HL-60/S4 treated with retinoic acid at 250 ng/mL for 4 days and 3 days (cell line): Measurements from ENCODE around the gene EPB41.

ENCODE experiments used
- in situ Hi-C: fragments of 300-500 bp; cut with MboI; formaldehyde crosslinking; loops from 2 replicates; pipeline ENCODE4 v1.7.0; 2022; ENCODE audit warnings: low sequenced_read_pairs

The EPB41 gene

GRCh38 chr1:28889357-28889756, 25.0 kb upstream of the EPB41 start:
- in situ Hi-C loops = loop anchor here (10.0 kb wide), 1 partner anchor 305 kb away; no protein-coding TSS in a partner anchor

GRCh38 chr1:28890435-28890834, 23.9 kb upstream of the EPB41 start:
- in situ Hi-C loops = no loop called here

GRCh38 chr1:28890836-28891235, 23.5 kb upstream of the EPB41 start:
- in situ Hi-C loops = no loop called here

- in situ Hi-C loops = no loop called here
Observed at GRCh38 chr1:28891256-28891655, 23.1 kb upstream of the EPB41 start.

- in situ Hi-C loops = no loop called here
Observed at GRCh38 chr1:28893403-28894102, 20.8 kb upstream of the EPB41 start.

- in situ Hi-C loops = no loop called here
Observed at GRCh38 chr1:28894785-28895184, 19.6 kb upstream of the EPB41 start.

GRCh38 chr1:28895896-28896608, 18.3 kb upstream of the EPB41 start:
- in situ Hi-C loops = no loop called here

GRCh38 chr1:28896609-28896986, 17.8 kb upstream of the EPB41 start:
- in situ Hi-C loops = no loop called here

- in situ Hi-C loops = no loop called here
Observed at GRCh38 chr1:28897789-28898188, 16.6 kb upstream of the EPB41 start.

- in situ Hi-C loops = no loop called here
Observed at GRCh38 chr1:28898405-28898881, 15.9 kb upstream of the EPB41 start.

- in situ Hi-C loops = no loop called here
Observed at GRCh38 chr1:28899267-28899666, 15.1 kb upstream of the EPB41 start.

GRCh38 chr1:28900562-28900961, 13.8 kb upstream of the EPB41 start:
- in situ Hi-C loops = no loop called here

GRCh38 chr1:28902738-28903137, 11.6 kb upstream of the EPB41 start:
- in situ Hi-C loops = no loop called here

GRCh38 chr1:28905921-28906666, 8.3 kb upstream of the EPB41 start:
- in situ Hi-C loops = no loop called here

- in situ Hi-C loops = no loop called here
Observed at GRCh38 chr1:28909198-28909597, 5.2 kb upstream of the EPB41 start.

GRCh38 chr1:28910379-28911115, 3.8 kb upstream of the EPB41 start:
- in situ Hi-C loops = no loop called here

- in situ Hi-C loops = no loop called here
Observed at GRCh38 chr1:28913786-28914227, 562 bp upstream of the EPB41 start.

- in situ Hi-C loops = no loop called here
Observed at GRCh38 chr1:28915031-28915895, 894 bp downstream of the EPB41 start.

GRCh38 chr1:28917757-28918118, 3.4 kb downstream of the EPB41 start:
- in situ Hi-C loops = no loop called here

GRCh38 chr1:28921286-28921869, 7.0 kb downstream of the EPB41 start:
- in situ Hi-C loops = no loop called here
